GM12878 (cell line): Measurements from ENCODE around the gene TMPRSS2.

Experiments
- CTCF ChIP-seq, 3 experiments: IDR thresholded peaks in 2 of 3; conservative IDR thresholded peaks in 1 of 3; 2 replicates each; pipeline ENCODE4 v1.5.1; 2011; ENCODE audit warnings: low read depth in 3 of 3, low read length in 3 of 3, mild to moderate bottlenecking in 3 of 3, control low read depth in 2 of 3, moderate library complexity in 2 of 3, inconsistent platforms in 1 of 3, mixed read lengths in 1 of 3; ENCODE audit not compliant: control insufficient read depth in 2 of 3, insufficient read depth in 1 of 3; ENCODE audit errors: extremely low read depth in 1 of 3
- EGR1 ChIP-seq, 2 experiments: IDR thresholded peaks; 1 replicate in 1 of 2; 2 replicates in 1 of 2; pipeline ENCODE4 v1.6.1; 2011 to 2012; ENCODE audit warnings: low read depth in 2 of 2, low read length in 2 of 2, borderline replicate concordance in 1 of 2, mild to moderate bottlenecking in 1 of 2, moderate library complexity in 1 of 2
- GABPA ChIP-seq: IDR thresholded peaks from 2 replicates; pipeline ENCODE4 v1.6.1; 2014; ENCODE audit warnings: antibody characterized with exemption, low read depth, mild to moderate bottlenecking, inconsistent platforms
- POLR2A ChIP-seq: IDR thresholded peaks from 2 replicates; pipeline ENCODE4 v1.6.1; 2011; ENCODE audit warnings: low read depth, mild to moderate bottlenecking, low read length
- PRDM15 ChIP-seq: fragments of 450-650 bp; formaldehyde crosslinking; IDR thresholded peaks from 2 replicates; pipeline ENCODE4 v1.4.0; 2020; ENCODE audit warnings: mild to moderate bottlenecking, moderate library complexity
- RAD21 ChIP-seq: IDR thresholded peaks from 2 replicates; pipeline ENCODE4 v1.6.1; 2011; ENCODE audit warnings: mild to moderate bottlenecking, low read depth, low read length, moderate library complexity; ENCODE audit not compliant: insufficient read depth

- TF ChIP-seq POLR2A (no peak), EGR1 (IDR thresholded peaks at IDR 0.05; ENCODE audit: borderline replicate concordance in 1 of 2, low read depth in 2 of 2, low read length in 2 of 2) (no peak), CTCF (IDR thresholded peaks at IDR 0.05 in 2 of 3, conservative IDR thresholded peaks at IDR 0.05 in 1 of 3; ENCODE audit: control insufficient read depth in 2 of 3, extremely low read depth in 1 of 3, insufficient read depth in 1 of 3, low read depth in 3 of 3, low read length in 3 of 3) (no peak), GABPA (no peak), PRDM15 (no peak), RAD21 (no peak)
These were observed 25.7 kb downstream of the TMPRSS2 start for GRCh38 chr21:41482301-41482700.
